Colonic mucosa (tissue), 4 donors: ENCODE measurements around the gene GOLGA8J. TPM values are rescaled to one million over a fixed set of nuclear protein-coding genes. Genes with fewer than 3 reads are reported as not detected.
"Not testable (repeated sequence)": the region's sequence is repeated elsewhere in the genome, so short reads cannot be mapped to it uniquely, and the experiment has no call there.

Source experiments
- DNase-seq: peaks from one replicate; pipeline ENCODE4 v3.0.0-alpha.2; 2020
- H3K27ac ChIP-seq: fragments of 200-600 bp; one replicate; pipeline ENCODE4 v1.8.0; 2021
- H3K27me3 ChIP-seq: fragments of 200-600 bp; one replicate; pipeline ENCODE4 v1.8.0; 2021
- H3K36me3 ChIP-seq: fragments of 200-600 bp; one replicate; pipeline ENCODE4 v1.8.0; 2021
- H3K4me1 ChIP-seq: fragments of 200-600 bp; one replicate; pipeline ENCODE4 v1.8.0; 2021; ENCODE audit warnings: mild to moderate bottlenecking
- H3K4me3 ChIP-seq: fragments of 200-600 bp; one replicate; pipeline ENCODE4 v1.8.0; 2021
- H3K9ac ChIP-seq, 2 donors: one replicate each; pipeline ENCODE4 v1.7.0; 2013; ENCODE audit warnings: control low read depth in 2 of 2, low read depth in 2 of 2, low read length in 2 of 2
- H3K9me3 ChIP-seq: fragments of 200-600 bp; one replicate; pipeline ENCODE4 v1.8.0; 2021
- intact Hi-C: fragments of 100-400 bp; cut with DNase I; formaldehyde crosslinking; loops from one replicate; pipeline ENCODE4 v1.14.1; 2022
- total RNA-seq, 2 donors: library from RNA; stranded (reverse); fragmentation: NEBNext Ultra II Directional in 1 of 2; extraction: Animal tissue kit (Norgen Biotek cat#: 25700) in 1 of 2; gene quantifications; one replicate each; pipeline ENCODE4 v1.2.1, GENCODE V29; 2021
- TF ChIP-seq, protein P1 (sequence below): fragments of 200-600 bp; IDR thresholded peaks from one replicate; pipeline ENCODE4 v1.8.0; 2022; ENCODE audit warnings: antibody characterized with exemption, mild to moderate bottlenecking
- donor health status: healthy.
- donor health status: DM: no; HTN: no; CAD: no.
- donor health status: DM: no; HTN: no; CAD: no.

GOLGA8J gene
- total RNA-seq, 2 donors from 2014 or later = 0.35 TPM; not detected in 1

DNA sequence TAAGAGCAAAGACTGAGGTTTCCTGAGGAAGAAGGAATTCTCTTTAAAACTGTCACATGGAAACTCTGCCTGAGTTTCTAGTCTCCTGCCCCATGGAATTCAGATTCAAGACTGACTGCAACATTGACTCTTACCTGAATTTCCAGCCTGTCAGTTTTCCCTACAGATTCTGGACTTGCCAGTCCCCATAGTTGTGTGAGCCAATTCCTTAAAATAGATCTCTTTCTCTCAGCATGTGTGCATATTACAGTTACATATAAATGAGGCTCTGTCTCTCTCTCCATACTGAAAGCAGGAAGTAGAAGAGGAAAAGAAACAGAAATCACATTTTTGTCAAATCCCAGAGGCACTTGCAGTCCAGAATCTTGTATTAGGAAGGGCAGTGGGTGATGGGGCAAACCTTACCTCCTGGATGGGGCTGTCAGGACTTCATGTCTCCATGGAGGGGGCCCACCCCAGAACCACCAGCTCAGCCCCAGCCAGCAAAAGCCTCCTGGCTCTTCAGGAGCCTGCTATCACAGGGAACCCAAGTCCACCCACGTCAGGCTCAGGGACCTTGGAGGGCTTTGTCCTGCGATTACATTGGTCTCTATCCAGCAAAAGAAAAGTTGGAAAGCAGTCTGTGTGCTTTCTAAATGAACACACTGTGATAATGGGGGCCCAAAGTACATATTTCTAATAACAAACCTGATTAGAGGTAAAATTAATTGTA, 18.8 kb upstream of the GOLGA8J start:
- Histone ChIP-seq H3K27ac (no peak overlapping the region), H3K4me1 (no peaks in the 10 kb centered on the region)

DNA sequence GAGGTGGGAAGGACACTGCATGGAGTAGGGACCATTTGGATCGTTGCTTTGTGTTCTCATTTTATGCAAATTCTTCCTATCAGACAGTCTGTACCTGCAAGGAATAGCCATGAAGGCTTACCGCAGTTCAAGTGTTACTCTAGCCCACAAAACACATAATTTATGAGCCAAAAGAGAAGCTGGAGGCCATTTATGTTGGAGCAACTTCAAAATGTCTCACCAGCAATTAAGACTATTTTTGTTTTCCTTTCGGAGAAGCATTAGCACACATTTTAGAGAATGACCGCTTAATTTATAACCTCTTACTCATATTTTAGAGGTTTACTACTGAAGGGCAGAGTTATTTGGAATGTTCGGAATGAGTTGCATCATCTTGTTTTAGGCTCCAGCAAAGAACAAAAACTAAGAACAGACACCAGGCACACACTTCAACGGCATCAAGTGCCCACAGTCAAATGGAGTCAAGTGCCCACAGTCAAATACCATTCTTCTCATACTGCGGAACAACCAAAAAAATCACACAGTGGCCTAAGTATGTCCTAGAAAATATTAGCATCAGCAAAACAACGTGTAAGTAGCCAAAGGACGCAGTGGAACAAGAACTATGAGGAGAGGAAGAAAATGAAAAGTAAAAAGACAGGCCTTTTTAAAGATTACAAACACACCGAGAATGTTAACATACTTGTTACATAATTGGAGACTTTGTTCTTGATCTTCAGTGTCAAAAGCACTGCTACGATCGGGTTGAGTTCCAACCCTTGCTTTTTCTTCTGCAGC, 17.5 kb upstream of the GOLGA8J start:
- no peak overlapping the region for H3K9ac ChIP-seq
- intact Hi-C loops = no loop called here
- H3K27me3 ChIP-seq = no peaks in the 10 kb centered on the region
- no peak overlapping the region for H3K27ac ChIP-seq
- no peak overlapping the region for H3K4me3 ChIP-seq
- no peaks in the 10 kb centered on the region for H3K36me3 ChIP-seq
- H3K9me3 ChIP-seq = no peaks in the 10 kb centered on the region
- DNase-seq = no peak
- H3K4me1 ChIP-seq = no peaks in the 10 kb centered on the region
- TF ChIP-seq, protein P1, sequence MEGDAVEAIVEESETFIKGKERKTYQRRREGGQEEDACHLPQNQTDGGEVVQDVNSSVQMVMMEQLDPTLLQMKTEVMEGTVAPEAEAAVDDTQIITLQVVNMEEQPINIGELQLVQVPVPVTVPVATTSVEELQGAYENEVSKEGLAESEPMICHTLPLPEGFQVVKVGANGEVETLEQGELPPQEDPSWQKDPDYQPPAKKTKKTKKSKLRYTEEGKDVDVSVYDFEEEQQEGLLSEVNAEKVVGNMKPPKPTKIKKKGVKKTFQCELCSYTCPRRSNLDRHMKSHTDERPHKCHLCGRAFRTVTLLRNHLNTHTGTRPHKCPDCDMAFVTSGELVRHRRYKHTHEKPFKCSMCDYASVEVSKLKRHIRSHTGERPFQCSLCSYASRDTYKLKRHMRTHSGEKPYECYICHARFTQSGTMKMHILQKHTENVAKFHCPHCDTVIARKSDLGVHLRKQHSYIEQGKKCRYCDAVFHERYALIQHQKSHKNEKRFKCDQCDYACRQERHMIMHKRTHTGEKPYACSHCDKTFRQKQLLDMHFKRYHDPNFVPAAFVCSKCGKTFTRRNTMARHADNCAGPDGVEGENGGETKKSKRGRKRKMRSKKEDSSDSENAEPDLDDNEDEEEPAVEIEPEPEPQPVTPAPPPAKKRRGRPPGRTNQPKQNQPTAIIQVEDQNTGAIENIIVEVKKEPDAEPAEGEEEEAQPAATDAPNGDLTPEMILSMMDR = no peak

More for the DNA sequence above, 18.8 kb upstream of the GOLGA8J start:
- TF ChIP-seq, protein P1 = no peak
- Histone ChIP-seq H3K4me3 (no peak overlapping the region), H3K36me3 (no peaks in the 10 kb centered on the region), H3K27me3 (no peaks in the 10 kb centered on the region), H3K9me3 (no peaks in the 10 kb centered on the region), H3K9ac (no peak overlapping the region)
- intact Hi-C loops = no loop called here
- no peak for DNase-seq

DNA sequence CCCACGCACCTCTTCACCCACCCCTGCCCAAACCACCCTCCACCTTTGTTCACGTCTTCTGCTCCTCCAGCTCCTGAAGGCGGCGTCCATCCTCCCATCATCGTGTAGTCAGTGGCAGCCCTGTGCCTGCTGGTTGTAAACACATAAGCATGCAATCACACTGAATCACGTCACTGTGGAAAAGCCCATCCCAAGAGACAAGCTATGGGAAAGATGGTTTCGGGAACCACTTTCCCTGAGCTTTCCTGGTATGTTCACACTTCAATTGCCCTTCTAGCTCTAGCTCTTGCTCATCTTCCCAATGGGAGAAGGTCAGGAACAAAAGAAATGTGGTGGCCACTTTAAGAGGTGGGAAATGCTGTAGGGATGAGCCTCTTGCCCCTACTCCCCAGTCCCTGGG, 14.4 kb upstream of the GOLGA8J start:
- intact Hi-C loops = no loop called here
- H3K4me3 ChIP-seq = no peak overlapping the region
- no peaks in the 10 kb centered on the region for H3K9me3 ChIP-seq
- H3K4me1 ChIP-seq = no peaks in the 10 kb centered on the region
- H3K9ac ChIP-seq = no peak overlapping the region
- no peak overlapping the region for H3K27ac ChIP-seq
- no peaks in the 10 kb centered on the region for H3K27me3 ChIP-seq
- DNase-seq = no peak
- H3K36me3 ChIP-seq = no peaks in the 10 kb centered on the region
- TF ChIP-seq, protein P1 = no peak

DNA sequence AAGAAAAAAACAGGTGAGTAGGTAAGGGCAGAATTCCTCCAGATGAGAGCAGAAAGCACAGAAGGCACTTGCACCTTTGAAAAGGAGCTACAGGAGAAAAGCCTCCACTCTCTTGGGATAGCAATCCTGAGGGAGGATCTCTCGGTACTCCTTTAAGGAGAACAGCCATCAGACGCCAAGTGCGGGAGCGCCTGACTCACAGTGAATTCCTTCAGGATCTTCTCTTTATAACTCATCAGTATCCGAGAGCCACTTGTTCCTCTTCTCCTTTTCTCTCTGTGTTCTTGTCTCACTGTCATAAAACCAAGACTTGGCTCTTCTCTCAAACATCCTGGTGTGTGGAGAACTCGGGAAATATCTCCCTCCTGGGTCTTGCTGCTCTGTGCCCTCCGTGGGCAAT, 10.1 kb upstream of the GOLGA8J start:
- no peaks in the 10 kb centered on the region for H3K36me3 ChIP-seq
- DNase-seq = no peak
- H3K27me3 ChIP-seq = no peaks in the 10 kb centered on the region
- no peaks in the 10 kb centered on the region for H3K9me3 ChIP-seq
- no peak overlapping the region for H3K9ac ChIP-seq
- TF ChIP-seq, protein P1 = no peak
- intact Hi-C loops = loop anchor here (10.0 kb wide), 1 partner anchor 138 kb away; no protein-coding TSS in a partner anchor
- no peak overlapping the region for H3K27ac ChIP-seq
- H3K4me1 ChIP-seq = no peaks in the 10 kb centered on the region
- no peak overlapping the region for H3K4me3 ChIP-seq

DNA sequence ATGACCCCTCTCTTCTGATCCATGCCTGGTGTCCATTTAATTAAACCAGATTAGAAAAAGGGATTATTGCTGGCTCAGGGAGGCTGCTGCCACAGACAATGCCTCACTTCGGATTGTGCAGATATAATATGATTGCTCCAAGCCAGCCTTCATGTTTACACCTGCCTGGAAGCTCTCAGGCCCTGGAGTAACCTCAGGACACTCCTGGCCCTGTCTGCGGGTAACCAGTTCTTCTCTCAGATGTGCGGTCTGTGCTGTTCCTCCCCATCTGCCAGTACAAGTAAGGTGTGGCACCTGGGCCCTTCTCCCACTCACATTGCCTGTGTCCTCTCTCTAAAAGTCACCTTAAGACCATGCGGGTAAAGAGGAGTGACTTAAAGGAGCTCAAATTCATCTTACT, 8.8 kb upstream of the GOLGA8J start:
- intact Hi-C loops = loop anchor here (10.0 kb wide), 1 partner anchor 139 kb away; no protein-coding TSS in a partner anchor
- no peak overlapping the region for H3K9ac ChIP-seq
- H3K36me3 ChIP-seq = no peaks in the 10 kb centered on the region
- no peak overlapping the region for H3K4me3 ChIP-seq
- H3K27ac ChIP-seq = no peak overlapping the region
- H3K4me1 ChIP-seq = no peaks in the 10 kb centered on the region
- H3K9me3 ChIP-seq = no peaks in the 10 kb centered on the region
- TF ChIP-seq, protein P1 = no peak
- H3K27me3 ChIP-seq = no peaks in the 10 kb centered on the region
- DNase-seq = no peak

DNA sequence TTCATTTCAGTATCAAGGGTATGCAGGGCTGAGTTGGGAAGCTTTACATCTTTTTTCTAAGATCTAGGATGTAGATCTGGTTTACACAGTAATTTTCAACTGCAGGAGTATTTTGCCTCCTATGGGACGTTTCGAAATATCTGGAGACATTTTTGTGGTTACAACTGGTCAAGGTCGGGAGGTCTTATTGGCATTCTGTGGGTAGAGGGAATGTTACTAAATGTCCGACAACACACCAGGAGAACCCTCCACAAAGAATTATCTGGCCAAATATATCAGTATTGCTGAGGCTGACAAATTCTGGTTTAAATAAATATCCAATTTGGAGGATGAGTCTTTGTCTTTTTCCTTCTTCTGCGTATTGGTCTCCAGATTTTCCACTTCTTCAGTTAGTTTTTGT, 1.9 kb upstream of the GOLGA8J start:
- H3K36me3 ChIP-seq, H3K27me3 ChIP-seq, intact Hi-C loops, H3K4me3 ChIP-seq, H3K27ac ChIP-seq, DNase-seq, H3K4me1 ChIP-seq, H3K9me3 ChIP-seq, H3K9ac ChIP-seq: not testable (repeated sequence)

DNA sequence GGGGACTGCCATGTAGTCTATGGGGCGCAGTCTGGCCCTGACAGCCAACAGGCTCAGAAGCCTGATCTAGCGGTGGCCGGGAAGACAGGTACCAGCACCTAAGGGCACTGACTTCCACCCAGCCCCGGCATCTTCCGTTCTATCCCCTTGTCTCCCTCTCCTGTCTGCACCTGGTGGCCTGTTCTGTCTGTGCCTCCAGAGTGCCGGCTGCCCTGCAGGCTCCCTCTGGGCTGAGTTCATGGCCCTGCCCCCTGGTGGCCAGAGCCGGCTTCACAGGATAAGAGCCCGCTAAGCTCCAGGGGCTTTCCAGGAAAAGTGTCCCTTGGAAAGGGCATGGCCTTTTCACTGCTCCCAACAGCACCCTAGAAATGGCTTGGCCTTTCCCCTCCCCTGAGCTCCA, 15.1 kb downstream of the GOLGA8J start:
- H3K4me3 ChIP-seq, H3K4me1 ChIP-seq, H3K27ac ChIP-seq, H3K27me3 ChIP-seq, H3K36me3 ChIP-seq, DNase-seq, H3K9ac ChIP-seq, H3K9me3 ChIP-seq, intact Hi-C loops: not testable (repeated sequence)

DNA sequence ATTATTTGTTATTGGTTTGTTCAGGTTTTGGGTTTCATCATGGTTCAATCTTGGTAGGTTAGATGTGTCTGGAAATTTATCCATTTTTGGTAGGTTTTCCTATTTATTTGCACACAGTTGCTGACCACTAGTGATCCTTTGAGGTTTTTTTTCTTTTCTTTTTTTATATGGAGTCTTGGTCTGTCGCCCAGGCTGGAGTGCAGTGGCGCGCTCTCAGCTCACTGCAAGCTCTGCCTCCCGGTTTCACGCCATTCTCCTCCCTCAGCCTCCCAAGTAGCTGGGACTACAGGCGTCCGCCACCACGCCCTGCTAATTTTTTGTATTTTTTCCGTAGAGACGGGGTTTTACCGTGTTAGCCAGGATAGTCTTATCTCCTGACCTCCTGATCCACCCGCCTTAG, 20.1 kb downstream of the GOLGA8J start:
- H3K36me3 ChIP-seq, H3K9me3 ChIP-seq, H3K4me1 ChIP-seq, H3K4me3 ChIP-seq, intact Hi-C loops, H3K27ac ChIP-seq, H3K27me3 ChIP-seq, H3K9ac ChIP-seq, DNase-seq: not testable (repeated sequence)
